G401.6 (cell line): ENCODE measurements around the gene KCNE4.

Source experiments
- FAIRE-seq: peaks from 2 replicates; lab custom pipeline; 2012; peaks lifted over from hg19 to GRCh38; lab: Jason Lieb, UNC

KCNE4 gene

GRCh38 chr2:223041527-223042109 lies 10.4 kb upstream of the KCNE4 start:
- FAIRE-seq = no peak

GRCh38 chr2:223042284-223042683 lies 9.7 kb upstream of the KCNE4 start:
- no peak for FAIRE-seq

DNA sequence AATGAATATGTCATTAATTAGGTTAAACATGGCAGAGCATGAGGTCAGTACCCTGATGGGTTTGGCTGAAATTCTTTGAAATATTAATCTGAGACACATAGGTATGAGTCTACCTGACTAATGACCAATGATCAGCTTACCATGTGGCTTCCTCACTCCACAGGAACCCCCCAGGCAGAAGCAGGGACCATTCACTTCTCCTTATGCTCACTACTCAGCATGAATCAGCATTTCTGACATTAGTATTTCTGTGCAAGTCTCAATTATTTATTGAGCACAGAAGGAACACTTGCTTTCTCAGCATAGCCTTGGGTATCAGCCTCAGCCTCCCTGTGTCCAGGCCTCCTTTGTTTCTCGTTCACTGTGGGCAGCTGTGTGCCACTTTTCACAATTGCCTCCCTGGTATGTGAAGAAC lies 9.3 kb upstream of the KCNE4 start:
- no peak for FAIRE-seq

DNA sequence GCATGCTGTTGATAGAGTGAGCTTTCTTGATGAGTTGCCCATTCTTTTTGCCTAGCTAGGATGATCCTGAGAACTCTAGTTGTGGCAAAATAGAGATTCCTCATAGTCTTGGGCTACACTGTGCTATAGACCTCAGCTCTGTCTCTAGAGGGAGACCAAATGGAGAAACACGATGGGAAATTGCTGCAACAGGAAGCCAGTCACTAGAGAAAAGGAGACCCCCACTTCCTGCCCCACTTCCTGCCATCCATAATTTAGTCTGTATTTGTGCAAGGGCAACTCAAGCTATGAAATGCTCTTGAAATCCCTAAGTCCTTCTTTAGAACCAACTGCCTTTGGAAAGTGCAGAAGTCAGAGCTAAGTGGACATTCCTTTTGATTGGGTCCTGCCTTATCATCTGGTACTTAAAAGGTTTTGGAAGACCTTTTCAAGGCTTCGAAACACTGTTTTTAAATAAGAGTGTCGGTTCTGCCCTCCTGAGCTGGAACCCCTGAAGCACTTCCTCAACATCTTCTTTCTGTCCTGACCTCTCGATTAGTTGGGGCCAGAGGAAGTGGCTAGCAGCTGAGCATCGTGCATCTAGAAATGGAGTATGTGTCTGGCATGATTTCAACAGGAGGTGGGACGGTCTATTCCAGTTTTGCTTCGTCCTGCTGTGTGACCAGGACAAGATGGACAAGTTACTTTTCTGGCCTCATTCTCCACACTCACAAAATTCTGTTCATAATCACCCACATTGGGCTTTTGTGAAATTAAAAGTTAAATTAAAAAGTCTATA lies 8.6 kb upstream of the KCNE4 start:
- no peak for FAIRE-seq

DNA sequence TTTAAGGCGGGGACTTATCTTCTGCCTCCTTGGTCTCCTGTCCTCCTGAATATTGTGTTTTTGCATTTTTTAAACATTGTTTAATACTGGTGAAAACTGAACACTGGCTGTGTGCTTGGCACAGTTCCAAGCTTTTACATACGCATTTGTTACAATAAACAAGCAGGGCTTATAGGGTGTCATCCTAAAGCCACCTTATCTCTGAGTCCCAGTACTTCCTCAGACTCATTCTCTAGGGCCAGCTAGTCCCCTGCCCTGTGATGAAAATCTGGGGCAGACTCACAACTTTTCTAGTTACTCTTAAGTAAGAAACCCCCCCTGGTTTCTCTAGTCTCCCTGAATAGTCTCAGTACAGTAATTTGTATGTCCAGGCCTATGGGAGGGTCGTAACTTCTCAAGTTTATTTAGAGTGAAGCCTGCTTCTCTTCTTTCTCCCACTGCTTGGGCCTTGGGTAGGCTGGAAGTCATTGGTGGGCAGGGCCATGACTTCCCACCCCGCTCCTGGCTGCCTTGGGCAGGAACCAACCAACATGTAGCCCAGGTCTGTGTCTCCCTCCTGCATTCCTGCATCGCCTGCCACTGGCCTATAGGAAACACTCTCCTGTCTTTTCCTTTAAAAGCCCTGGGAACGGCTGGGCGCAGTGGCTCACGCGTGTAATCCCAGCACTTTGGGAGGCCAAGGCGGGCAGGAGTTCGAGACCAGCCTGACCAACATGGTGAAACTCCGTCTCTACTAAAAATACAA lies 7.7 kb upstream of the KCNE4 start:
- no peak for FAIRE-seq

DNA sequence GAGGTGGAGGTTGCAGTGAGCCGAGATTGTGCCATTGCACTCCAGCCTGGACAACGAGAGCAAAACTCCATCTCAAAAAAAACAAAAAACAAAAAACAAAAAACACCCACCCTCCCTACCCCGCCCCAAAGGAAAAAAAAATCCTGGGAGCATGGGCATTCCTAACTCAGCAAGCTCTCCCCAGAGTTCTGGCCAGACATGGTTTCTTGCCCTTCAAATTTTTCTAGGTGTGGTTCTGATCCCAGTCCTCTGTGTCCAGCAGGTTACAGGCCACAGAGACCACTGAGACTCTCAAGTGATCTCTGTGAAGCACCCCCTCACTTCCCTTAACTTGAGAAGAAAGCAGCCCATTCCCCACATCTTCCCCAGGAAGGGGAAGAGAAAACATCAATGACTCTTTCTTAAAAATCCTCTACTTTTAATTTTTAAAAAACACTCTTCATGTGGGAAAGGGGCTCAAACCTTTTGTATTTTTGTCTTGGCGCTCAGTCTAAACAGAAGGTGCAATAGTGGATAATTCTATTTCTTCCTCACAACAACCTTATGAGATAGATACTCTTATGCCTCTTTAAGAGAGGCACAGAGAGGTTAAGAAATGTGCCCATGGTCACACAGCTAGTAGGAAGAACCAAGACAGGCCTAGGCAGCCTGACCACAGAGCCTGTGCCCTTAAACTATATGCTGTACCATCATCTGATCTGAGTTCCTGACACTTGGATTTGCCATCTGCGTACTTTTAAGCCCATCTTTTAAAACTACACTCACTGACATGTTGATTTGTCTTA lies 6.9 kb upstream of the KCNE4 start:
- no peak for FAIRE-seq

DNA sequence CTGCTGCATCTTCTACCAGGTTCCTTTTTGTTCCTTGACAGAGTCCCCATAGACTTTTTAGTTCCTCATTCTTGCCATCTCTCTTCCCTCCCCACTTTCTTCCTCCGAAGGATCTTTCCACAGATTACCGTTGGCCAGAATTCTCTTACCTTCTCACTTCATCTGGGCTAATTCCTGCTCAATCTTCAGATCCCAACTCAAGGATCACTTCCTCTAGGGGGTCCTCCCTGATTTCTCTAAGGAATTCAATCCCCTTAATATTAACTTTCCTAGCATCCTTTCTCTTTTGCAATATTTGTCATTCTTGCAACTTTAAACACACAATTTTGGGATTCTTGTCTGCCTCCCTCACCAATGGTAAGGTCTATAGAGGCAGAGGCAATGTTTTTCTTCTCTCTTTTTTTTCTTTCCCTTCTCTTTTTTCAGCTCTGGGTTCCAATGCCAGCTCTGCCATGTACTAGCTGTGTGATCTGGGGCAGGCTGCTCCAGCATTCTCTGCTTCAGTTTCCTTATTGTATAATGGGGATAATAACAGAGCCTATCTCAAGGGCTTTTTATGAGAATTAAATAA lies 5.4 kb upstream of the KCNE4 start:
- no peak for FAIRE-seq

DNA sequence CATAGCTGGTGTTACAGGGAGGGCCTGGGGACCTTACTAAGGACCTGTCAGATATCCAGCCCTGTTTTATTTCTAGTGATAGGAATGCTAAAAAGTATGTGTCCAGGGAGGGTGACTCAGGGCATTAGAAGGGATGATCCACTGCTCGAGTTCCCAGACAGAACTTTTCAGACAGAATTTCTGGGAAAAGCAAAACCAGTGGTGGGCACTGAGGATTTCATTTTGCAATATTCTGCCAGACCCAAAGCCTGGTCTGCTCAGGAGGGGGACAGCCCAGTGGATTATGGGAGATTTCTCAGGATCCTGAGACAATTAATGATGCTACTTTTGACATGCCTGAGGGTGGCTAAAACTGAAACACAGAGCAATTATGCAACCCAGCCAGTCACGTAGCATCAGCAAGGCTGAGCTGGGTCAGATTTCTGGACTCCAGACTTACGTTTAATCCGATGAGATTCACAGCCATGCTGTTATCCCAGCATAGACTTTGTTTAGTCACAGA lies 4.7 kb upstream of the KCNE4 start:
- FAIRE-seq = no peak

- no peak for FAIRE-seq
Measured at GRCh38 chr2:223048519-223048918, 3.5 kb upstream of the KCNE4 start.

- no peak for FAIRE-seq
Measured at GRCh38 chr2:223049356-223049755, 2.6 kb upstream of the KCNE4 start.

DNA sequence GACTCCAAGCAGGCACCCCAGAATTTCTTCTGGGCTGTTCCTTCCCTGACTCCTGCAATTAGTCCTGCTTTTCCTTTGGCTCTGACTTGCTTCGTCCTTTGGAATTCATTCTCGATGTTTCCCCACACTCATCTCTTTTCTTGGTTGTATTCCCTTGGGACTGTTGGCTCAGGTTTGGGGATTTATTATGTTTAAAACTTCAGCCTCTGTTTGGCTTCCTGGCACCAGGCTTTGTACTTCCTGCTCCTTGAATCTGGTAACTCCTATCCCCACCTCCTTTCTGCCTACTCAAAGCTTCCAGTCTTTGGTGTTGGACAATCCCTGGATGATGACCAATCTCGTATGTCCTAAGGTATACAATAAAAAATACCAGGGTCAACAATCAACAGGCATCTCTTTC lies 1.8 kb upstream of the KCNE4 start:
- no peak for FAIRE-seq

DNA sequence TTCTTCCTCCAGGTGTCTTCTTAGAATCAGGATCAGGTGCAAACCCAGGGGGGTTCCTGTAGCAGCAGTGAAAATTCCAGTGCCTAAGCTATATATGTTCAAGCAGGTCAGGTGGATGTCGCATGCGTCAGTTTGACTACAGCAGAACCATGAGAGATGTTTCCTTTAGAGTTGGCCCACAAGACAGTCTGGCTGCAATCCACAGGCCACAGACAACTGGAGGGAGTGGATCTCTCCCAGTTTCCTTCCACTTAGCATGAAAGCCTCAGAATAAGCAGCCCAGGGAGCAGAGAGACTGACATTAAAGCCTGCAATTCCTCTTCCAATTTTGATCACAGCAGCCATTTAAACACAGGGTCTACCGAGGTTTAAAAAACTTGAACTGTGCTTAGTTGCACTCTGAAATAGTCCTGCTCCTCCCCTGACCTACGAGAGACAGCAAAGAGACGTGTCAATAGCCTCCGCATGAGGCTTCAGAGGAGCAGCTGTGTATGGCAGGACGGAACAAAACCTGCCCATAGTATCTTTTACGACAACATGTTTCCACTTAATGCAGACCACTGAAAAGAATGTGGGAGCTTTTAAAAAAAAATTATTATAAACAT lies 988 bp upstream of the KCNE4 start:
- FAIRE-seq = no peak

GRCh38 chr2:223052548-223053483 lies 826 bp downstream of the KCNE4 start:
- no peak for FAIRE-seq

DNA sequence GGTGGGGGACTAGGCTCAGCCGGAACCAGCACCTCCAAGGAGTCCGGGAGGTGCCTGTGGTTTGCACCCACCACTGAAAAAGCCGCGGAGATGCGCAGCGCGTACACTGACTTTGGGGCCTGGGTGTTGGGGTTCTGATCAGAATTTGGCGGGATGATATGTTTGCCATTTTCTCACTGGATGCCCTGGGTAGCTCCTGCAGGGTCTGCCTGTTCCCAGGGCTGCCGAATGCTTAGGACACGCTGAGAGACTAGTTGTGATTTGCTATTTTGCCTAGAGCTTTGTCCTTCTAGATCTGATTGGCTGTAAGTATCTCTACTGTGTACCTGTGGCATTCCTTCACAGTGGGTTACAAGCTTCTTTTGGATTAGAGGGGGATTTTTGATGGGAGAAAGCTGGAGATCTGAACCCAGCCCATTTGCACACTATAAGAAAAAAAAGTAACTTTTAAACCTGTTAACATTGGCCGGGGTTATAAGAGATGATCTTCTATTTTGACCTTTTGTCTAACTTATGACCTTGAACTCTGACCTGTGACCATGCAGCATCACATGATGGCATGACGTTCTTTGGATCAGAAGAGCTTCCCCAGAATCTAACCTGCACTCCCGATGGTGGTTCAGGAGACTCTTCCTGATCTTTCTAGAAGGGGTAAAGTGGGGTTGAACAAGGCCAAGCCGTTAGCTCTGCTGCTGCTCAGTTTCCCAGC lies 1.6 kb downstream of the KCNE4 start:
- FAIRE-seq = no peak

DNA sequence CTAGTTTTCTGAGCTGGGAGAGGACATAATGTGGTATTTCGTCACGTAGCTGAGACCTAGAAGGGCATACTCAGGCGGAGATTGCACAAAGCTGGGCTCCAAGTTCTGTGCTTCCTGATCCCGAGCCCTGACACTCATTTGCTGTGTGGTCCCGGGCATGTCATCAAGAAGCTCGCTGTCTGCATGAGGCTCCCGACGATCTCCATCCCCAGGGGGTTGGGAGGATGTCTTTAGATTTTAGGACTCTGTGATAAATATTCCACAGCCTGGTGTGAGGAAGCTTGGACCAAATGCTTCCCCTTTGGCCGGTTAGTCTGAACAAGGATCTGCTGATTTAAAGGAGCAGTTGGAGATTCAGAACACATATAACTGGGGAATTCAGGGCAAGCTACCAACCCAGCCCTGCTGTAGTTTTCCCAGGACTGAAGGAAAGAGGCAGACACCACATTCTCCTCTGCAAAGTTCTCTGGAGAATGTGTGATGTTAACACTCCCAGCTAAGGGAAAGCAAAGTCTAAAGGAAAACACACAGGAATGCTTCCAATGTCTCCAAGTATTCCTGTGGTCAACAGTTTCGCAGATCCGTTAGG lies 2.3 kb downstream of the KCNE4 start:
- FAIRE-seq = no peak

GRCh38 chr2:223055140-223055539 lies 3.1 kb downstream of the KCNE4 start:
- no peak for FAIRE-seq

- no peak for FAIRE-seq
Measured at GRCh38 chr2:223055836-223056235, 3.8 kb downstream of the KCNE4 start.

GRCh38 chr2:223056701-223057418 lies 4.9 kb downstream of the KCNE4 start:
- no peak for FAIRE-seq

DNA sequence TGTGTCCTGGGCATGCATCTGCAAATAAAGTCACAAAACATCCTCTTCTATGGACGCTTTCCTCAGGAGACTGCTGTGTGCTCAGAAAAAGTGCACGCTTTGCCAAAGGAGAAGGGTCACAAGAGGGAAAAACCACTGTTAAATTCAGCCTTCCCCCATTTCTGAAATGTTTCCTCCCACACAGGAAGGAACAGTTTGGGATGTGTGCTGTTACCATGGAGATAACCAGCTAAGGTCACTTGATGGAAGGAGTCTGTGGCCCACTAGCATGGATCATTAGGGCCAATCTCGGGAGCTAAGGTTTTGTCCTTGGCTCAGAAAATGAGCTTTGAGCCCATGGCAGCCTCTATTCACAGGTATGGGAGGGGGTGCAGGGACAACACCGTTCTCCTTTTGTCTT lies 5.6 kb downstream of the KCNE4 start:
- FAIRE-seq = no peak
